ENCODE results near the gene TARBP1. TPM values are rescaled to one million over a fixed set of nuclear protein-coding genes. Genes with fewer than 3 reads are reported as not detected.

The TARBP1 gene
- total and polyA plus RNA-seq, 2 of the 13 experiments (the other 11 are each of a cell fraction or from before 2014, with no cell fraction given): 37.7 to 67.0 TPM

DNA sequence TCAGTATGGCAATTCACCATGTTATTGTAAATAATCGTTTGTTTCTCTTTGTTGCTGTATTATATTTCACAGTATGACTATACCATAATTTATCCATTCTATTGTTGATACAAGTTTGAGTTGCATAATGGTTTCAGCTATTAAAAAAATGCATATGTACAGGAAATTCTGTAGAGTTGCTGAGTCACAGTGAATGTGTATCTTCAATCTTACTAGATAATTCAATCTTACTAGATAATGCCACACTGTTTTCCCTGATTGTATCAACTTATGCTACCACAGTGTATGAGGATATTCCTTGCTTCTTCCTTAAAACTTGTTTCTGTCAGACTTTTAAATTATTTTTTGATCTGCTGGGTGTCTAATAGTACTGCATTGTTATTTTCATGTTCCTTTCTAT, 109.2 kb downstream of the TARBP1 start:
- FAIRE-seq: no peak
- no peaks in the 10 kb centered on the region; a peak in 1 of 5 replicates for H3K27me3 ChIP-seq (ENCODE audit: control insufficient read depth in 1 of 2, insufficient read depth in 2 of 2, low read length in 2 of 2)
- no TSS peak for BruUV-seq (replicated peaks)
- ChIA-PET CTCF (ENCODE audit: low intra/inter-chr PET ratio, low total read pairs) (no interaction called here), POLR2A (no interaction called here)
- TF ChIP-seq ZNF710 (CRISPR knock-in tag; IDR thresholded peaks at IDR 0.05; ENCODE audit: borderline replicate concordance) (no peak), NFE2L2 (IDR thresholded peaks at IDR 0.05; ENCODE audit: low read length) (peak; percentile 48; the same call in 1 of the 2 replicates)
- no peaks in the 10 kb centered on the region for H4K20me1 ChIP-seq (ENCODE audit: insufficient read depth, low read length)
- no peak overlapping the region for H2AFZ ChIP-seq (ENCODE audit: low read length)
- H3K9me3 ChIP-seq (ENCODE audit: low read length): no peaks in the 10 kb centered on the region
- H3K9ac ChIP-seq (ENCODE audit: insufficient read depth, low read depth, low read length): no peak overlapping the region
- no peak for DNase-seq (ENCODE audit: low spot score)
- intact Hi-C loops (cut with micrococcal nuclease; ENCODE audit: unreplicated experiment) (loop anchor here (5.0 kb wide), 1 partner anchor 57 kb away; no protein-coding TSS in a partner anchor), in situ Hi-C loops (cut with HindIII; ENCODE audit: extremely low pct_ligation_motif_present, low pct_unique_long_range_greater_than_20kb) (no loop called here)
- WGBS (ENCODE audit: low lambda C conversion rate): 83% methylated on average over 1 of the region's 1 CpG
- H3K4me2 ChIP-seq (ENCODE audit: low read depth, low read length): no peak overlapping the region
- H3K27ac ChIP-seq (ENCODE audit: extremely low read length, insufficient read depth, low read length): no peak overlapping the region
- peaks cover 18% of the 10 kb centered on the region for H3K79me2 ChIP-seq (ENCODE audit: insufficient read depth, low read length)
- H3K4me1 ChIP-seq (ENCODE audit: insufficient read depth, low read length): peaks cover 23% of the 10 kb centered on the region
- no peaks in the 10 kb centered on the region for H3K36me3 ChIP-seq (replicated peaks in 1 of 2; ENCODE audit: control insufficient read depth in 1 of 2, insufficient read depth in 2 of 2, low read length in 2 of 2)
- H3K4me3 ChIP-seq (replicated peaks in 1 of 3; ENCODE audit: insufficient read depth in 1 of 3, low read depth in 2 of 3, low read length in 3 of 3): no peak overlapping the region
- ATAC-seq: no peak

- intact Hi-C loops (cut with micrococcal nuclease; ENCODE audit: unreplicated experiment): no loop called here
- CTCF ChIA-PET (ENCODE audit: low intra/inter-chr PET ratio, low total read pairs): no interaction called here
- no TSS peak for BruUV-seq (replicated peaks)
- TF ChIP-seq TBX3 (IDR thresholded peaks at IDR 0.05; ENCODE audit: borderline replicate concordance) (no peak), KLF13 (CRISPR knock-in tag; IDR thresholded peaks at IDR 0.05) (no peak), ZNF124 (CRISPR knock-in tag; IDR thresholded peaks at IDR 0.05) (no peak), SRSF4 (IDR thresholded peaks at IDR 0.05; ENCODE audit: low read depth, low read length, poor library complexity, severe bottlenecking) (no peak), RBM39 (IDR thresholded peaks at IDR 0.05; ENCODE audit: low read depth, low read length, poor library complexity, severe bottlenecking) (no peak), ZEB1 (IDR thresholded peaks at IDR 0.05; ENCODE audit: insufficient replicate concordance, low read depth) (no peak), CENPT (CRISPR knock-in tag; IDR thresholded peaks at IDR 0.05; ENCODE audit: low read depth) (no peak), RBFOX2 (IDR thresholded peaks at IDR 0.05; ENCODE audit: low read depth, low read length) (no peak), CREB1 (IDR thresholded peaks at IDR 0.05) (no peak), CREB1 (CRISPR knock-in tag; IDR thresholded peaks at IDR 0.05) (no peak), ZNF615 (CRISPR knock-in tag; IDR thresholded peaks at IDR 0.05; ENCODE audit: borderline replicate concordance) (no peak), TCF7 (IDR thresholded peaks at IDR 0.05; ENCODE audit: low read depth) (no peak), ZNF432 (CRISPR knock-in tag; IDR thresholded peaks at IDR 0.05; ENCODE audit: borderline replicate concordance) (no peak), HNF4A (CRISPR knock-in tag; IDR thresholded peaks at IDR 0.05) (no peak)
- TF ChIP-seq, protein P1, sequence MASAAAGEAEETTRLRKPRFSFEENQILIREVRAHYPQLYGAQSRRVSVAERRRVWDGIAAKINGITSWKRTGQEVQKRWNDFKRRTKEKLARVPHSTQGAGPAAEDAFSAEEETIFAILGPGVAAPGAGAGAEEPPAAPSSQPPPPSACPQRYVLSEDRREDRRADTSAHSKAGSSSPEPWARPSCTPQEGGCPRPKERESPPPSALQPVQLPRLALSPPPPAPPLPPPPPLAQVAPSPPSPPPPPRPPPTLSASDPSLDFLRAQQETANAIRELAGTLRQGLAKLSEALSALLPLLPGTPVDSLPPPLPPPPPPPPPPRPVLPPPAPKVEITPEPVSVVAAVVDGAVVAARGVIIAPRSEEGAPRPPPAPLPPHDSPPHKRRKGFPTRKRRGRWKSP (CRISPR knock-in tag; IDR thresholded peaks at IDR 0.05): no peak
- Histone ChIP-seq H3K4me2 (ENCODE audit: low read depth, low read length) (peak overlapping the region; percentile 51; the same call in 1 of the 2 replicates), H3K4me3 (replicated peaks in 1 of 3; ENCODE audit: insufficient read depth in 1 of 3, low read depth in 2 of 3, low read length in 3 of 3) (no peak overlapping the region), H3K36me3 (replicated peaks in 1 of 2; ENCODE audit: control insufficient read depth in 1 of 2, insufficient read depth in 2 of 2, low read length in 2 of 2) (no peaks in the 10 kb centered on the region), H3K9me3 (ENCODE audit: low read length) (no peaks in the 10 kb centered on the region), H3K27me3 (ENCODE audit: control insufficient read depth in 1 of 2, insufficient read depth in 2 of 2, low read length in 2 of 2) (no peaks in the 10 kb centered on the region; a peak in 1 of 5 replicates), H4K20me1 (ENCODE audit: insufficient read depth, low read length) (no peaks in the 10 kb centered on the region), H3K4me1 (ENCODE audit: insufficient read depth, low read length) (peaks cover 17% of the 10 kb centered on the region), H3K27ac (ENCODE audit: extremely low read length, insufficient read depth, low read length) (no peak overlapping the region), H3K9ac (ENCODE audit: insufficient read depth, low read depth, low read length) (no peak overlapping the region), H3K79me2 (ENCODE audit: insufficient read depth, low read length) (peaks cover 10% of the 10 kb centered on the region), H2AFZ (ENCODE audit: low read length) (no peak overlapping the region)
- ATAC-seq (no peak), DNase-seq (ENCODE audit: low spot score) (no peak), FAIRE-seq (no peak)
- POLR2A ChIA-PET: no interaction called here
- 73% methylated on average over 3 of the region's 3 CpGs for WGBS (ENCODE audit: low lambda C conversion rate)
- in situ Hi-C loops (cut with HindIII; ENCODE audit: extremely low pct_ligation_motif_present, low pct_unique_long_range_greater_than_20kb): no loop called here
These were observed 109.9 kb downstream of the TARBP1 start for GRCh38 chr1:234369033-234369430.
